GM12878 (cell line): Measurements from ENCODE around the gene RPS16. TPM values are rescaled to one million over a fixed set of nuclear protein-coding genes. Genes with fewer than 3 reads are reported as not detected.

Experiments
- BCL11A ChIP-seq: IDR thresholded peaks from 2 replicates; pipeline ENCODE4 v1.6.1; 2011; ENCODE audit warnings: low read depth, low read length
- CBX5 ChIP-seq: sonication (generic); IDR thresholded peaks from 2 replicates; pipeline ENCODE4 v1.6.1; 2016; ENCODE audit warnings: low read depth, moderate library complexity, mild to moderate bottlenecking, inconsistent platforms
- EED ChIP-seq: sonication (generic); IDR thresholded peaks from 2 replicates; pipeline ENCODE4 v1.6.1; 2016; ENCODE audit warnings: antibody characterized with exemption, low read depth
- EGR1 ChIP-seq, 2 experiments: IDR thresholded peaks; 1 replicate in 1 of 2; 2 replicates in 1 of 2; pipeline ENCODE4 v1.6.1; 2011 to 2012; ENCODE audit warnings: low read depth in 2 of 2, low read length in 2 of 2, borderline replicate concordance in 1 of 2, mild to moderate bottlenecking in 1 of 2, moderate library complexity in 1 of 2
- HDAC6 ChIP-seq: fragments of 200-600 bp; sonication (generic); IDR thresholded peaks from one replicate; pipeline ENCODE4 v1.8.0; 2017; ENCODE audit warnings: antibody characterized with exemption; ENCODE audit not compliant: unreplicated experiment
- PML ChIP-seq: IDR thresholded peaks from 2 replicates; pipeline ENCODE4 v1.6.1; 2012; ENCODE audit warnings: low read length, inconsistent platforms
- RUNX3 ChIP-seq: IDR thresholded peaks from 2 replicates; pipeline ENCODE4 v1.6.1; 2012; ENCODE audit warnings: low read length, inconsistent platforms
- TBL1XR1 ChIP-seq: IDR thresholded peaks from 2 replicates; pipeline ENCODE4 v1.6.1; 2012; ENCODE audit warnings: low read depth, low read length, improper control_type of control experiment
- TCF12 ChIP-seq: IDR thresholded peaks from 2 replicates; pipeline ENCODE4 v1.6.1; 2011; ENCODE audit warnings: low read depth, mild to moderate bottlenecking, low read length
- YBX1 ChIP-seq: fragments of 450-650 bp; IDR thresholded peaks from 2 replicates; pipeline ENCODE4 v1.6.1; 2016; ENCODE audit warnings: antibody characterized with exemption
- polyA plus RNA-seq, 11 experiments: library from polyadenylated mRNA; depleted of rRNA in 4 of 11; unstranded in 6 of 11; stranded (reverse) in 5 of 11; fragments of >200 nt; fragmentation: Nextera tagmentation in 4 of 11; fragmentation: Illumina TruSeq in 1 of 11; extraction: Ambion mirVana in 4 of 11; extraction: Trizol in 1 of 11; gene quantifications; 1 replicate in 1 of 11; 2 replicates in 10 of 11; pipeline versions ENCODE4 v1.2.1 to v1.2.3, GENCODE V29; 2011 to 2016; ENCODE audit warnings: inconsistent platforms in 2 of 11, missing spikeins in 2 of 11, low read depth in 1 of 11
- total RNA-seq, 4 experiments: library from RNA; depleted of rRNA in 3 of 4; stranded (reverse); fragments of >200 nt in 3 of 4; fragmentation: Illumina TruSeq in 1 of 4; extraction: Trizol in 1 of 4; gene quantifications; 2 replicates each; pipeline versions ENCODE4 v1.2.1 to v1.2.3, GENCODE V29; 2013 to 2021
- TF ChIP-seq, protein P1 (sequence below): fragments of 450-650 bp; IDR thresholded peaks from 2 replicates; pipeline ENCODE4 v1.6.1; 2017; ENCODE audit warnings: antibody characterized with exemption, mild to moderate bottlenecking, moderate library complexity
- TF ChIP-seq, protein P2 (sequence below): fragments of 450-650 bp; conservative IDR thresholded peaks from 2 replicates; pipeline ENCODE4 v1.6.1; 2017; ENCODE audit warnings: mild to moderate bottlenecking, moderate library complexity
- TF ChIP-seq, protein P3 (sequence below): IDR thresholded peaks from 2 replicates; pipeline ENCODE4 v1.6.1; 2011; ENCODE audit warnings: low read depth, low read length, improper control_type of control experiment, borderline replicate concordance
- TF ChIP-seq, protein P4 (sequence below): fragments of 150-350 bp; IDR thresholded peaks from 2 replicates; pipeline ENCODE4 v1.6.1; 2014; ENCODE audit warnings: mild to moderate bottlenecking, low read depth, low read length
- TF ChIP-seq, protein P5 (sequence below): fragments of 450-650 bp; IDR thresholded peaks from 2 replicates; pipeline ENCODE4 v1.6.1; 2016; ENCODE audit warnings: mild to moderate bottlenecking

The RPS16 gene
- total and polyA plus RNA-seq, 10 of the 15 experiments (the other 5 are each of a cell fraction or from before 2014, with no cell fraction given) = 148 to 4,810 (median 2,343) TPM

DNA sequence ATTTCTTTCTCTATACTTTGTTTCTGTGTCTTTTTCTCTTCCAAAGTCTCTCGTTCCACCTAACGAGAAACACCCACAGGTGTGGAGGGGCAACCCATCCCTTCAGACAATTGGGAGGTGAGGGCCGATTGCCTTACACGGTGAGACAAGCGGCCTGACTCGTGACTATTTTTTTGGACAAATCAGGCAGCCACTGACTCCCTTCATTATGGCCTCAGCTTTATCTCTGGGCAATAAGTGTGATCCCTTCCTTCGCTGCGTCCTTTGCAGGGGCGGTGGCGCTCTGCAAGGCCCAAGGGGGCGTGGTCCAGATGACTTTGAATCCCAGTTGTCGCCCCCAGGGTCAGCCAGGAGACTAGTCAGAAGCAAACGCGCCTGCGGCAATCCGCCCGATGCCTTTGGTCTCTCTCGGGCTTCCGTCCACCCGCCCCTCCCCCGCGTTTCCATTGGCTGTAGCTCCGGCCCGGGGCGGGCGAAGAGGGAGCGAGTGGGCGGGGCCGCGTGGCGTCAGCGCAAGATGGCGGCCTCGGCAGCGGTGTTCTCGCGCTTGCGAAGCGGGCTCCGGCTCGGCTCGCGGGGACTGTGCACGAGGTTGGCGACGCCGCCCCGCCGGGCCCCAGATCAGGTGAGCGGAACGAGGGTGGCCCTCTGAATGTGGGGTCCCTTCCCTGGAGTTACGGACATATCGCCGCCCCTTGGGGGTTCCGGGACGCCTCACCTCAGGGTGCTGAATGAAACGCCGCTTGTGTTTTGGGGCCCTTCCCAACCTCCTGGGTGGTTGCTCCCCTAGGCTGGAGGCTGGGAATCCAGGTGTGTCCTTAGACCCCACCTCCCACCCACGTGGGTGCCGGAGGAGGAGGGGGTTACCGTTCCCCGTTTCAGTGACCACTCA lies 44.8 kb upstream of the RPS16 start, which contains the start of gene TIMM50 (continued):
- TF ChIP-seq, protein P1, sequence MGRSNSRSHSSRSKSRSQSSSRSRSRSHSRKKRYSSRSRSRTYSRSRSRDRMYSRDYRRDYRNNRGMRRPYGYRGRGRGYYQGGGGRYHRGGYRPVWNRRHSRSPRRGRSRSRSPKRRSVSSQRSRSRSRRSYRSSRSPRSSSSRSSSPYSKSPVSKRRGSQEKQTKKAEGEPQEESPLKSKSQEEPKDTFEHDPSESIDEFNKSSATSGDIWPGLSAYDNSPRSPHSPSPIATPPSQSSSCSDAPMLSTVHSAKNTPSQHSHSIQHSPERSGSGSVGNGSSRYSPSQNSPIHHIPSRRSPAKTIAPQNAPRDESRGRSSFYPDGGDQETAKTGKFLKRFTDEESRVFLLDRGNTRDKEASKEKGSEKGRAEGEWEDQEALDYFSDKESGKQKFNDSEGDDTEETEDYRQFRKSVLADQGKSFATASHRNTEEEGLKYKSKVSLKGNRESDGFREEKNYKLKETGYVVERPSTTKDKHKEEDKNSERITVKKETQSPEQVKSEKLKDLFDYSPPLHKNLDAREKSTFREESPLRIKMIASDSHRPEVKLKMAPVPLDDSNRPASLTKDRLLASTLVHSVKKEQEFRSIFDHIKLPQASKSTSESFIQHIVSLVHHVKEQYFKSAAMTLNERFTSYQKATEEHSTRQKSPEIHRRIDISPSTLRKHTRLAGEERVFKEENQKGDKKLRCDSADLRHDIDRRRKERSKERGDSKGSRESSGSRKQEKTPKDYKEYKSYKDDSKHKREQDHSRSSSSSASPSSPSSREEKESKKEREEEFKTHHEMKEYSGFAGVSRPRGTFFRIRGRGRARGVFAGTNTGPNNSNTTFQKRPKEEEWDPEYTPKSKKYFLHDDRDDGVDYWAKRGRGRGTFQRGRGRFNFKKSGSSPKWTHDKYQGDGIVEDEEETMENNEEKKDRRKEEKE = no peak
- TF ChIP-seq, protein P2, sequence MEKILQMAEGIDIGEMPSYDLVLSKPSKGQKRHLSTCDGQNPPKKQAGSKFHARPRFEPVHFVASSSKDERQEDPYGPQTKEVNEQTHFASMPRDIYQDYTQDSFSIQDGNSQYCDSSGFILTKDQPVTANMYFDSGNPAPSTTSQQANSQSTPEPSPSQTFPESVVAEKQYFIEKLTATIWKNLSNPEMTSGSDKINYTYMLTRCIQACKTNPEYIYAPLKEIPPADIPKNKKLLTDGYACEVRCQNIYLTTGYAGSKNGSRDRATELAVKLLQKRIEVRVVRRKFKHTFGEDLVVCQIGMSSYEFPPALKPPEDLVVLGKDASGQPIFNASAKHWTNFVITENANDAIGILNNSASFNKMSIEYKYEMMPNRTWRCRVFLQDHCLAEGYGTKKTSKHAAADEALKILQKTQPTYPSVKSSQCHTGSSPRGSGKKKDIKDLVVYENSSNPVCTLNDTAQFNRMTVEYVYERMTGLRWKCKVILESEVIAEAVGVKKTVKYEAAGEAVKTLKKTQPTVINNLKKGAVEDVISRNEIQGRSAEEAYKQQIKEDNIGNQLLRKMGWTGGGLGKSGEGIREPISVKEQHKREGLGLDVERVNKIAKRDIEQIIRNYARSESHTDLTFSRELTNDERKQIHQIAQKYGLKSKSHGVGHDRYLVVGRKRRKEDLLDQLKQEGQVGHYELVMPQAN = peak; percentile 89
- 0 out of 2 replicates have a peak, but pooled peaks have one; percentile 58 for TF ChIP-seq PML
- no peak for TF ChIP-seq CBX5
- TF ChIP-seq, protein P3, sequence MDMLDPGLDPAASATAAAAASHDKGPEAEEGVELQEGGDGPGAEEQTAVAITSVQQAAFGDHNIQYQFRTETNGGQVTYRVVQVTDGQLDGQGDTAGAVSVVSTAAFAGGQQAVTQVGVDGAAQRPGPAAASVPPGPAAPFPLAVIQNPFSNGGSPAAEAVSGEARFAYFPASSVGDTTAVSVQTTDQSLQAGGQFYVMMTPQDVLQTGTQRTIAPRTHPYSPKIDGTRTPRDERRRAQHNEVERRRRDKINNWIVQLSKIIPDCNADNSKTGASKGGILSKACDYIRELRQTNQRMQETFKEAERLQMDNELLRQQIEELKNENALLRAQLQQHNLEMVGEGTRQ = no peak
- TF ChIP-seq EGR1 (IDR thresholded peaks at IDR 0.05; ENCODE audit: borderline replicate concordance in 1 of 2, low read depth in 2 of 2, low read length in 2 of 2) = peak in 1 of 2 experiments; percentile 87; a peak in 2 of 3 replicates
- no peak for TF ChIP-seq TBL1XR1
- TF ChIP-seq EED = no peak
- no peak for TF ChIP-seq YBX1
- TF ChIP-seq, protein P4, sequence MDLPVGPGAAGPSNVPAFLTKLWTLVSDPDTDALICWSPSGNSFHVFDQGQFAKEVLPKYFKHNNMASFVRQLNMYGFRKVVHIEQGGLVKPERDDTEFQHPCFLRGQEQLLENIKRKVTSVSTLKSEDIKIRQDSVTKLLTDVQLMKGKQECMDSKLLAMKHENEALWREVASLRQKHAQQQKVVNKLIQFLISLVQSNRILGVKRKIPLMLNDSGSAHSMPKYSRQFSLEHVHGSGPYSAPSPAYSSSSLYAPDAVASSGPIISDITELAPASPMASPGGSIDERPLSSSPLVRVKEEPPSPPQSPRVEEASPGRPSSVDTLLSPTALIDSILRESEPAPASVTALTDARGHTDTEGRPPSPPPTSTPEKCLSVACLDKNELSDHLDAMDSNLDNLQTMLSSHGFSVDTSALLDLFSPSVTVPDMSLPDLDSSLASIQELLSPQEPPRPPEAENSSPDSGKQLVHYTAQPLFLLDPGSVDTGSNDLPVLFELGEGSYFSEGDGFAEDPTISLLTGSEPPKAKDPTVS = no peak
- TF ChIP-seq BCL11A = no peak
- no peak for TF ChIP-seq HDAC6
- TF ChIP-seq, protein P5, sequence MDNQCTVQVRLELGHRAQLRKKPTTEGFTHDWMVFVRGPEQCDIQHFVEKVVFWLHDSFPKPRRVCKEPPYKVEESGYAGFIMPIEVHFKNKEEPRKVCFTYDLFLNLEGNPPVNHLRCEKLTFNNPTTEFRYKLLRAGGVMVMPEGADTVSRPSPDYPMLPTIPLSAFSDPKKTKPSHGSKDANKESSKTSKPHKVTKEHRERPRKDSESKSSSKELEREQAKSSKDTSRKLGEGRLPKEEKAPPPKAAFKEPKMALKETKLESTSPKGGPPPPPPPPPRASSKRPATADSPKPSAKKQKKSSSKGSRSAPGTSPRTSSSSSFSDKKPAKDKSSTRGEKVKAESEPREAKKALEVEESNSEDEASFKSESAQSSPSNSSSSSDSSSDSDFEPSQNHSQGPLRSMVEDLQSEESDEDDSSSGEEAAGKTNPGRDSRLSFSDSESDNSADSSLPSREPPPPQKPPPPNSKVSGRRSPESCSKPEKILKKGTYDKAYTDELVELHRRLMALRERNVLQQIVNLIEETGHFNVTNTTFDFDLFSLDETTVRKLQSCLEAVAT = 0 out of 2 replicates have a peak, but pooled peaks have one; percentile 29
- TF ChIP-seq RUNX3 = peak; percentile 61
- TF ChIP-seq TCF12 = no peak
